HFF-Myc (cell line): Measurements from ENCODE around the gene PALLD.

Experiments used
- DNase-seq: peaks from one replicate; pipeline ENCODE4 v3.0.0-alpha.2; 2011; ENCODE audit warnings: low read depth; ENCODE audit errors: extremely low read depth
- H3K4me3 ChIP-seq: replicated peaks from 2 replicates; pipeline ENCODE4 v1.5.1; 2011; ENCODE audit warnings: low read depth, mild to moderate bottlenecking, control low read depth, low read length
- CTCF ChIP-seq: IDR thresholded peaks from 2 replicates; pipeline ENCODE4 v1.5.1; 2012; ENCODE audit warnings: mild to moderate bottlenecking, low read depth, low read length, control low read depth; ENCODE audit errors: missing control alignments

PALLD gene

GRCh38 chr4:168623011-168623410 is 126.2 kb downstream of the PALLD start:
- H3K4me3 ChIP-seq = no peak overlapping the region
- DNase-seq = no peak
- no peak for TF ChIP-seq CTCF

- DNase-seq = no peak
- TF ChIP-seq CTCF = no peak
Measured at GRCh38 chr4:168623484-168623883, 126.6 kb downstream of the PALLD start.

GRCh38 chr4:168628251-168628650 is 131.4 kb downstream of the PALLD start:
- H3K4me3 ChIP-seq = no peak overlapping the region
- TF ChIP-seq CTCF = no peak

More at GRCh38 chr4:168623484-168623883, 126.6 kb downstream of the PALLD start:
- H3K4me3 ChIP-seq = no peak overlapping the region

GRCh38 chr4:168629566-168629965 is 132.7 kb downstream of the PALLD start:
- no peak overlapping the region for H3K4me3 ChIP-seq
- TF ChIP-seq CTCF = no peak
- DNase-seq = no peak

More at GRCh38 chr4:168628251-168628650, 131.4 kb downstream of the PALLD start:
- DNase-seq = no peak

GRCh38 chr4:168630445-168631187 is 133.8 kb downstream of the PALLD start:
- DNase-seq = no peak
- peak overlapping the region; percentile 45 for H3K4me3 ChIP-seq
- no peak for TF ChIP-seq CTCF

- TF ChIP-seq CTCF = peak; percentile 36
- peak overlapping the region; percentile 45 for H3K4me3 ChIP-seq
- DNase-seq = no peak
Measured at GRCh38 chr4:168631241-168632162, 134.7 kb downstream of the PALLD start.
